K562 (cell line): ENCODE results near the gene KCNAB2. TPM values are rescaled to one million over a fixed set of nuclear protein-coding genes. Genes with fewer than 3 reads are reported as not detected.

ENCODE experiments used
- ATAC-seq: fragments of 200-7000 bp; cut with Tn5 transposase; 3 replicates; pipeline ENCODE4 v1.9.1; 2020; ENCODE audit warnings: moderate library complexity
- BruUV-seq: library from RNA; stranded (reverse); fragments of 400-500 nt; replicated peaks from 2 replicates; lab custom pipeline; 2021; lab: Mats Ljungman, UMichigan
- CTCF ChIA-PET: fragments of 300-600 bp; formaldehyde crosslinking; extraction: SDS; loops from one replicate; lab custom pipeline; 2021; ENCODE audit warnings: low intra/inter-chr PET ratio; lab: Yijun Ruan, JAX
- POLR2A ChIA-PET: fragments of 300-600, 350-650 bp; sonication (Branson Sonifier 250); formaldehyde crosslinking; extraction: SDS; loops from one replicate; lab custom pipeline; 2021; ENCODE audit warnings: antibody characterized with exemption, inconsistent platforms; lab: Yijun Ruan, JAX
- DNase-seq, 4 experiments: peaks; one replicate each; pipeline versions ENCODE4 v3.0.0 to v3.0.0-alpha.2; 2011 to 2018; ENCODE audit warnings: low spot score in 3 of 4, mixed read lengths in 3 of 4; ENCODE audit errors: extremely low read depth in 1 of 4
- FAIRE-seq: peaks from 2 replicates; lab custom pipeline; 2011; peaks lifted over from hg19 to GRCh38; lab: Jason Lieb, UNC
- H2AFZ ChIP-seq: 2 replicates; pipeline ENCODE4 v1.6.0; 2011; ENCODE audit warnings: low read depth, low read length, control low read depth, inconsistent platforms
- H3K27ac ChIP-seq: fragments of 200-600 bp; 3 replicates; pipeline ENCODE4 v1.8.0; 2011; ENCODE audit warnings: low read depth, mild to moderate bottlenecking, control low read depth, inconsistent platforms, low read length, moderate library complexity, mixed read lengths; ENCODE audit errors: extremely low read depth
- H3K27me3 ChIP-seq, 2 experiments: fragments of 300-600 bp in 1 of 2; 2 replicates in 1 of 2; 3 replicates in 1 of 2; pipeline versions ENCODE4 v1.6.0 to v1.8.0; 2011; ENCODE audit warnings: inconsistent platforms in 2 of 2, low read length in 2 of 2, mild to moderate bottlenecking in 1 of 2, mixed read lengths in 1 of 2, moderate library complexity in 1 of 2; ENCODE audit not compliant: control insufficient read depth in 2 of 2, insufficient read depth in 2 of 2
- H3K36me3 ChIP-seq: fragments of 300-600 bp; 3 replicates; pipeline ENCODE4 v1.8.0; 2011; ENCODE audit warnings: mild to moderate bottlenecking, low read length, inconsistent platforms; ENCODE audit not compliant: control insufficient read depth, insufficient read depth
- H3K4me1 ChIP-seq, 2 experiments: fragments of 200-600 bp in 1 of 2; replicated peaks in 1 of 2; 2 replicates in 1 of 2; 3 replicates in 1 of 2; pipeline versions ENCODE4 v1.5.1 to v1.8.0; 2011; ENCODE audit warnings: inconsistent platforms in 2 of 2, low read length in 2 of 2, mild to moderate bottlenecking in 1 of 2, mixed read lengths in 1 of 2, moderate library complexity in 1 of 2; ENCODE audit not compliant: control insufficient read depth in 2 of 2, insufficient read depth in 2 of 2
- H3K4me2 ChIP-seq: 2 replicates; pipeline ENCODE4 v1.6.1; 2011; ENCODE audit warnings: low read length, control low read depth, inconsistent platforms, mixed read lengths; ENCODE audit not compliant: insufficient read depth
- H3K4me3 ChIP-seq: fragments of 200-600 bp; sonication (generic), shearing (Covaris generic); 2 replicates; pipeline ENCODE4 v1.5.1; 2016; ENCODE audit warnings: control low read depth, inconsistent platforms
- H3K79me2 ChIP-seq: fragments of 200-600 bp; 3 replicates; pipeline ENCODE4 v1.8.0; 2011; ENCODE audit warnings: low read length, inconsistent platforms; ENCODE audit not compliant: control insufficient read depth, insufficient read depth
- H3K9ac ChIP-seq, 2 experiments: 2 replicates each; pipeline versions ENCODE4 v1.6.0 to v1.6.1; 2011; ENCODE audit warnings: low read depth in 2 of 2, low read length in 2 of 2, control low read depth in 1 of 2, inconsistent platforms in 1 of 2, mild to moderate bottlenecking in 1 of 2, mixed read lengths in 1 of 2; ENCODE audit not compliant: insufficient read depth in 1 of 2
- H3K9me1 ChIP-seq: one replicate; pipeline ENCODE4 v1.6.0; 2011; ENCODE audit warnings: inconsistent platforms, mild to moderate bottlenecking, low read length, moderate library complexity; ENCODE audit not compliant: control insufficient read depth, insufficient read depth
- H3K9me3 ChIP-seq: replicated peaks from 2 replicates; pipeline ENCODE4 v1.5.1; 2011; ENCODE audit warnings: low read depth, low read length, inconsistent platforms; ENCODE audit not compliant: control insufficient read depth, insufficient read depth
- H4K20me1 ChIP-seq: replicated peaks from 2 replicates; pipeline ENCODE4 v1.6.1; 2011; ENCODE audit warnings: low read length, inconsistent platforms, mixed read lengths; ENCODE audit not compliant: control insufficient read depth, insufficient read depth
- CHD4 ChIP-seq: fragments of 200-600 bp; sonication (generic); IDR thresholded peaks from 3 replicates; pipeline ENCODE4 v1.6.1; 2012; ENCODE audit warnings: low read depth, mild to moderate bottlenecking, mixed read lengths, low read length, inconsistent platforms; ENCODE audit not compliant: insufficient read depth, insufficient replicate concordance, poor library complexity, severe bottlenecking
- COPS2 ChIP-seq: fragments of 450-650 bp; conservative IDR thresholded peaks from 2 replicates; pipeline ENCODE4 v1.6.1; 2016; ENCODE audit warnings: mild to moderate bottlenecking, moderate library complexity
- ELF4 ChIP-seq: fragments of 450-650 bp; formaldehyde crosslinking; IDR thresholded peaks from 2 replicates; pipeline ENCODE4 v1.4.0; 2022; ENCODE audit warnings: missing genetic modification characterization
- JUND ChIP-seq, 2 experiments: IDR thresholded peaks; 2 replicates in 1 of 2; 3 replicates in 1 of 2; pipeline ENCODE4 v1.6.1; 2011; ENCODE audit warnings: borderline replicate concordance in 2 of 2, low read depth in 2 of 2, low read length in 2 of 2, improper control_type of control experiment in 1 of 2, missing biosample characterization in 1 of 2, missing genetic modification characterization in 1 of 2, missing genetic modification reagents in 1 of 2
- RNF2 ChIP-seq: sonication (generic); IDR thresholded peaks from 2 replicates; pipeline ENCODE4 v1.6.1; 2016
- RREB1 ChIP-seq: fragments of 250-450 bp; sonication (Bioruptor Pico); IDR thresholded peaks from 2 replicates; pipeline ENCODE4 v1.4.0; 2020
- STAT5B ChIP-seq: fragments of 250-450 bp; sonication (Bioruptor Pico); IDR thresholded peaks from 2 replicates; pipeline ENCODE4 v1.8.0; 2021; ENCODE audit warnings: mild to moderate bottlenecking, inconsistent platforms
- ZBTB26 ChIP-seq: fragments of 450-650 bp; formaldehyde crosslinking; IDR thresholded peaks from 2 replicates; pipeline ENCODE4 v1.4.0; 2022; ENCODE audit warnings: missing genetic modification characterization
- ZNF124 ChIP-seq: sonication (generic); formaldehyde crosslinking; IDR thresholded peaks from 2 replicates; pipeline ENCODE4 v1.8.1; 2022; ENCODE audit warnings: missing genetic modification reagents
- ZNF217 ChIP-seq: sonication (generic); formaldehyde crosslinking; IDR thresholded peaks from 2 replicates; pipeline ENCODE4 v1.8.0; 2022; ENCODE audit warnings: mild to moderate bottlenecking, missing genetic modification reagents
- ZNF57 ChIP-seq: fragments of 450-650 bp; formaldehyde crosslinking; IDR thresholded peaks from 2 replicates; pipeline ENCODE4 v1.4.0; 2020; ENCODE audit warnings: mild to moderate bottlenecking, moderate library complexity
- ZNF76 ChIP-seq: fragments of 250-450 bp; sonication (Bioruptor Pico); IDR thresholded peaks from 2 replicates; pipeline ENCODE4 v1.4.0; 2020; ENCODE audit warnings: mild to moderate bottlenecking, moderate library complexity, borderline replicate concordance
- WGBS: fragments of 100-300 bp; shearing (Covaris generic); methylation state at CpG from one replicate; pipeline ENCODE4 v1.1.6; 2016; ENCODE audit warnings: low coverage, mixed read lengths; ENCODE audit not compliant: insufficient coverage; ENCODE audit errors: missing lambda C conversion rate; 5-methylcytosine and 5-hydroxymethylcytosine counted together
- in situ Hi-C: fragments of 300-500 bp; cut with MboI; formaldehyde crosslinking; loops from 4 replicates; pipeline ENCODE4 v1.15.0; 2018; ENCODE audit warnings: inconsistent platforms, mixed read lengths
- intact Hi-C: fragments of 100-400 bp; cut with micrococcal nuclease; formaldehyde crosslinking; loops from 2 replicates; pipeline ENCODE4 v1.14.2; 2022
- polyA plus RNA-seq, 8 experiments: library from polyadenylated mRNA; depleted of rRNA in 4 of 8; stranded (reverse) in 5 of 8; unstranded in 3 of 8; fragments of >200 nt; fragmentation: Nextera tagmentation in 2 of 8; fragmentation: Illumina TruSeq in 1 of 8; extraction: Ambion mirVana in 2 of 8; extraction: Trizol in 1 of 8; gene quantifications; 2 replicates each; pipeline versions ENCODE4 v1.2.1 to v1.2.3, GENCODE V29; 2011 to 2014; ENCODE audit warnings: inconsistent platforms in 1 of 8, missing spikeins in 1 of 8
- total RNA-seq, 7 experiments: library from RNA; depleted of rRNA in 6 of 7; stranded (reverse); fragments of >200 nt in 6 of 7; fragmentation: Illumina TruSeq in 2 of 7; extraction: Trizol in 2 of 7; gene quantifications; 2 replicates each; pipeline versions ENCODE4 v1.2.1 to v1.2.3, GENCODE V29; 2011 to 2021; ENCODE audit warnings: low replicate concordance in 1 of 7

Gene KCNAB2
- total and polyA plus RNA-seq, 9 of the 15 experiments (the other 6 are each of a cell fraction or from before 2014, with no cell fraction given): 1.8 to 15.8 (median 7.1) TPM

- Histone ChIP-seq H2AFZ (no peak overlapping the region), H3K27me3 (peaks cover 34 to 85% of the 10 kb centered on the region in 2 experiments; a peak in 4 of 5 replicates), H3K79me2 (no peaks in the 10 kb centered on the region), H3K27ac (no peak overlapping the region), H3K9me1 (no peaks in the 10 kb centered on the region), H3K36me3 (no peaks in the 10 kb centered on the region), H4K20me1 (peaks cover 27% of the 10 kb centered on the region), H3K4me2 (no peak overlapping the region), H3K4me3 (no peak overlapping the region), H3K4me1 (peaks cover 0 to 23% of the 10 kb centered on the region in 2 experiments; a peak in 2 of 5 replicates), H3K9me3 (no peaks in the 10 kb centered on the region), H3K9ac (no peak overlapping the region)
- intact Hi-C loops: no loop called here
- no peak for ATAC-seq
- POLR2A ChIA-PET: interaction anchor here (1.2 kb wide), 1 partner anchor 12 kb away, joined by 5 read pairs; no protein-coding TSS in a partner anchor
- 11% methylated on average over 13 of the region's 13 CpGs for WGBS
- no TSS peak for BruUV-seq
- no peak for FAIRE-seq
- DNase-seq: no peak
- in situ Hi-C loops: no loop called here
- CTCF ChIA-PET: no interaction called here
- TF ChIP-seq ZNF76 (CRISPR knock-in tag): no peak
- TF ChIP-seq ZNF217: no peak
- TF ChIP-seq ZNF57 (CRISPR knock-in tag): no peak
- TF ChIP-seq ZNF124 (CRISPR knock-in tag): no peak
- TF ChIP-seq RNF2: no peak
- TF ChIP-seq ZBTB26: no peak
- TF ChIP-seq RREB1 (CRISPR knock-in tag): no peak
- no peak for TF ChIP-seq JUND (IDR thresholded peaks at IDR 0.05; ENCODE audit: borderline replicate concordance, low read depth, low read length)
- TF ChIP-seq JUND (tag; IDR thresholded peaks at IDR 0.05; ENCODE audit: borderline replicate concordance, low read depth, low read length): no peak
- TF ChIP-seq CHD4: no peak
- TF ChIP-seq COPS2: no peak
- no peak for TF ChIP-seq STAT5B (CRISPR knock-in tag)
- no peak for TF ChIP-seq ELF4
Observed at GRCh38 chr1:6095511-6096242, 50.0 kb downstream of the KCNAB2 start.
